HG02759 (cell line): ENCODE measurements around the gene ACTL10.
A peak's percentile ranks its signal among the peaks of the same experiment; 100 is the strongest.

Experiments used
- ATAC-seq: cut with Tn5 transposase; IDR thresholded peaks from one replicate; pipeline ENCODE4 v1.9.1; 2021; ENCODE audit warnings: mild to moderate bottlenecking, moderate library complexity; ENCODE audit not compliant: unreplicated experiment

ACTL10 gene

DNA sequence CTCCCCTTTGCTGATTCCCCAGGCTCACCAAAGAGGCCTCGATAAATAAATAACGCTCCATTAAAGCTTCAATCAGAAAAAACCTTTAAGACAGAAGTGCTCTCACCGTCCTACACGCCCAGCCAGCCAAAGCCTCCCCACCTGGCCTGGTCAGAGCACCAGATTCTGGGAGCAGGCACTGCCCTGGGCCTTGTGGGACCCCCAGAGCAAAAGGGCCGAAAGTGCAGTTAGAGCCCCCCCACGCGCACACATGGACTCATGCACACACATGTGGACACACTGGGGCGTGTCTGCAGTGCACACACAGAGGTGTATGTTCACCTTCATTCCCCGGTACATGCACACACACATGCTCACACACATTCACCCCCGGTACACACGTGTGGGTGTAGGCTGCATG lies 9.4 kb downstream of the ACTL10 start:
- ATAC-seq, result no peak

GRCh38 chr20:33676652-33677645 lies 10.2 kb downstream of the ACTL10 start:
- no peak for ATAC-seq

- ATAC-seq, result no peak
Observed at GRCh38 chr20:33677991-33678702, 11.4 kb downstream of the ACTL10 start.

DNA sequence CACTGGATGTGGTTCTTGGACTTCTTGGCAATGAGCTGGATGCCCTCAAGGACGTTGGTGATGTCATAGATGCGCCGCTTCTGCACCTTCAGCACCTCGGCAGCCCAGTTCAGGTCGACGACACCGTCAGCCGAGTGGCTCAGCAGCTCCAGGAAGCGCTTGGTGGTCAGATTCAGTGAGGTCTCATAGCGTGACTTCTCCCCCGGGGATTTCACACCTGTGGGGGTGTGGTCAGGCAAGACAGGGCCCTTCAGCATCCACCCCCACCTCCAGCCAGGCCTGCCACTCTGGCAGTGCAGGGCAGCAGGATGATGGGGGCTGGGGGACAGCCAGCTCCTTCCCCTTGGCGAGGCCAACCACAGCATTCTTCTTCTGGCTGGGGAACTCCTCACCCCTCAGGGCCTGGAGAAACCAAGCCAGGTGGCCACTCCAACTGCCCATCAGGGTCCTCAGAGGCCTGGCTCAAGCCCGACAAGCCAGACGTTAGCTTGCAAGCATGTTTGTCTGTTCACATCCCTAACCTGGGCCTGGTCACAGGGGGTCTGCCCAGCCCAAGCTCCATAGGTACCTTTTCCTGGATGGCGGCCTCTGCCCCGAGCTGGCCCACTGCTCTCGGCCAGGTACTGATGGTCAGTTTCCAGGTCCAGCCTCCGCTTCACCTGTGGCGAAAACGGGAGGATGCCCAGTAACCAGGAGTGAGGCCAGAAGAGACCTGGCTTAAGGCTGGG lies 13.2 kb downstream of the ACTL10 start:
- peak; percentile 74 for ATAC-seq

GRCh38 chr20:33680686-33681085 lies 13.9 kb downstream of the ACTL10 start:
- ATAC-seq, result no peak

GRCh38 chr20:33681288-33681687 lies 14.5 kb downstream of the ACTL10 start:
- no peak for ATAC-seq

- ATAC-seq, result no peak
Observed at GRCh38 chr20:33681728-33682353, 15.1 kb downstream of the ACTL10 start.

DNA sequence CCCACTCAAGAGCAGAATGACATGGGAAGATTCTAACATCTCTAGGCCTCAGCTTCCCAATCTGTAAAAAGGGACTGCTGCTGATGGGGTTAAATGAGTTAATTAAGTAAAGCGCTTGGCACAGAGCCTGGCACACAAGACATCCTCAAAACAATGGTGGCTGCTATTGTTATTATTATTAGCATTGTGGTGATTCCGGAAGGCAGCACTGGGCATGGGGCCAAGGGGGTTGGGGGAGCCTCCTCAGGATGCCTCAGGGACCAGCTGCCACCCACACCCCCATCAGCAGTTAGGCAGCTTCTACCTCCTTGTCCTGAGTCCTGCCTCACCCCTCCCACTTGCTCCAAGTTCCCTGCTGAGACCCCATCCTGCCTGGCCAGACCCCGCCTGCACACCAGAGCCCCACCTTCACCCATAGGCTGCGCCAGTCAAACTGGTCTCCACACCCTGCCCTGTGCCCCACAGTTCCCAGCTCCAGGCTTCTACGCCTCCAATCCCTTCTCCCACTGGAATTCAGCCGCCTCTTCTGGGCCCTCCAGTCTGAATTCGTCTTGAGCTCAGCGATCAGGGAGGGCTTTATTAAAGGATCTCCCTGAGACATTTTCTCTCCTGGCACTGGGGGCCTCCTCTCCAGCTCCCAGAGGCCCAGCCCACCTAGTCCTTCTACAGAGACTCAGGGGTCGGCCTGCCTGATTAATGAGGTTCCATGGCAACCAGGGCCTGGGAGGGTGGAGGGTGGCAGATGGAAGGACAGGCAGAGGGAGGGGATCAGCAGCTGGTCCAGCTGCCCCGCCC lies 18.0 kb downstream of the ACTL10 start:
- no peak for ATAC-seq

GRCh38 chr20:33685328-33686099 lies 18.8 kb downstream of the ACTL10 start:
- ATAC-seq, result peak; percentile 40

GRCh38 chr20:33686100-33686983 lies 19.6 kb downstream of the ACTL10 start, which contains the start of gene E2F1:
E2F1 (minus strand) TSS chr20:33686385; CDS start chr20:33686264, 121 bp downstream.
- ATAC-seq, result peak; percentile 84

DNA sequence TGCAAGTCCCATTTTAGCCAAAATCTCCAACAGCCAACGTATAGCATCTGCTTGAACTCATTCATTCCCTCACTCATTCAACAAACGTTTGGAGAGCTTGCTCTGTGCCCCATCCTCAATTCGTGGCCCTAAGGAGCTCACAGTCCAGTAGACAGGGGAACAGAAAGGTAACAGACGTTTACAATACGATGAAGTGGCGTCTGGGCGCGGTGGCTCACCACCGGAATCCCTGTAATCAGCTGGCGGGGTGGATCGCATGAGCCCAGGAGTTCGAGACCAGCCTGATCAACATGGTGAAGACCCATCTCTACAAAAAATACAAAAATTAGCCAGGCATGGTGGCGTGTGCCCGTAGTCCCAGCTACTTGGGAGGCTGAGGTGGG lies 20.2 kb downstream of the ACTL10 start:
- no peak for ATAC-seq

DNA sequence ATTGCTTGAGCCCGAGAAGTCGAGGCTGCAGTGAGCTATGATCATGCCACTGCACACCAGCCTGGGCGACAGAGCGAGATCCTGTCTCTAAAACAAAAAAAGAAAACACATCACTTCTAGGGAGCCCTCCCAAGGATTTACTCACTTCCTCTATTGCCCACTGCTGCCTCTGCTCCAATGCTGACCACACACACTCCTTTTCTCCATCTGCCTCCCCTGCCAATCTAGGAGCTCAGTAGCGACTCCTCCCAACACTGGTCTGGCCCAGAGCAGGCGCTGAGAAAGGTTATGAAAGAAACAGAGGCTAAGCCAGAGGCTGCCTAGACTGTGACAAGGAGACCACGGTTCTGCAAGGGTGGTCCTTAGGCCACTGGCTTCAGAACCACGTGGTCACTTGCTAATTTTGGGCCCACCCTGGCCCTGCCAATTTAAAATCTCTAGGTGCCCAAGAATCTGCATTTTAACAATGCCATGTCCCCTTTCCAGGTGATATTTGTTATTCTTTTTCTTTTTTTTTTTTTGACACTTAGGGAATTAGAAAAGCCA lies 20.7 kb downstream of the ACTL10 start:
- ATAC-seq, result no peak

DNA sequence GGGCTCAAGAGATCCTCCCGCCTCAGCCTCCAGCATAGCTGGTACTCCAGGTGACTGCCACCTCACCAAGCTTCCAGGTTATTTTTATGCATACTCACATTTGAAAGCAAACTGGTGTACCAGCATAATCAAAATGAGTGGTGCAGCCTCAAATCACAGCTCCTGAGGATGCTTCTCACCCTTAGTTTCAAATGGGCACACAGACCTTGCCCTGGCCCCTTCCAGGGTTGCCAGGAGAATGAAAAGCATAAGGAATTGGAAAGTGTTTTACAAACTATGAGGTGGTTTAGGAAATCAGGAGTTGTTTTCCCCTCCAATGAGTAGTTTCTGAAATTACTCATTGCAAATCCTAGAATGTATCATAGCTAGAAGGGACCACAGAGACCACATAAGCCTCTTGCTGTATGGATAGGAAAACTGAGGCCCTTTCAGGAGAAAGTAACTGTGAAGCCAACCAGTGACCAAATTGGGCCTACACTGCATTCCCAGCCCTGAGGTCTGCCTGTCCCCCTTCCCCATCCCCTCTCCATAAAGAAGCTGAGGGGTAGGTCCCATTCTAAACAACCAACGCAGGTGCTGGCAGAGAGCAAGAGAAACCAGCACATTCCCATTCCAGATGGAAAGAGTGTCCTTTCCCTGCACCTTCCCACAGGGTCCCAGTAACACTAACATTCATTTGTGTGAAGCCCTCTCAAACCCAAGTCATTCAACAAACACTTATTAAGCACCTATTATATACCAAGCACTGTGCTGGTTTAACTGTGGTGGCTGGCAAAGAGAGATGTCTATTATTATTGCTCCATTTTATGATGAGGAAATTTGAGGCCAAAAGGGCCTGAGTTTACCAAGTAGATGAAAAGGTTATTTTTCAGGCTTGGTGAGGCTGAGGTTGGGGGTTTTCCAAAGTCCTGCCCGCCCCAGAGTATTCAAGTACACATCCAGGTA lies 21.5 kb downstream of the ACTL10 start:
- ATAC-seq, result no peak

DNA sequence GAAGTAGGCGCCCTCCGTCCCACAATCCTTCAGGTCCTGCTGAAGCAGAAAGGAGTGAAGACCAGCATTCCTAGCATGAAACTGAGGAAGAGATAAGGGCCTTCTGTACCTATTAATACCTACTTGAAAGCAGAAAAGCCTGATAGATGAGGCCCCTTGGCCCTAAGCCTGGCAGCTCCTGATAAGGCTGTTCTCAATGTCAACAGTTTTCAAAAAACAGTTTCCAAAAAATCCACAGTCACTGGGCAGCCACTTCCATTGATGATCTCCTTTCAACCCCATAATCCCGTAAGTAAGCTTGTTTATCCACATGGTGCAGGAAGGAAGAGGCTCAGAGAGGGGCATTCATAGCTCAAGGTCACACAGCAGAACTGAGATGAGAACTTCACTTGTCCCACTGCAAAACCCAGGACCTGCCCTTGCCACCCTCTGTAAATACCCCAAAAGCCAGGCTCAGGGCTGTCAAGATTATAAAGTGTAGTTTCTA lies 22.2 kb downstream of the ACTL10 start:
- no peak for ATAC-seq

GRCh38 chr20:33689493-33689892 lies 22.8 kb downstream of the ACTL10 start:
- no peak for ATAC-seq

DNA sequence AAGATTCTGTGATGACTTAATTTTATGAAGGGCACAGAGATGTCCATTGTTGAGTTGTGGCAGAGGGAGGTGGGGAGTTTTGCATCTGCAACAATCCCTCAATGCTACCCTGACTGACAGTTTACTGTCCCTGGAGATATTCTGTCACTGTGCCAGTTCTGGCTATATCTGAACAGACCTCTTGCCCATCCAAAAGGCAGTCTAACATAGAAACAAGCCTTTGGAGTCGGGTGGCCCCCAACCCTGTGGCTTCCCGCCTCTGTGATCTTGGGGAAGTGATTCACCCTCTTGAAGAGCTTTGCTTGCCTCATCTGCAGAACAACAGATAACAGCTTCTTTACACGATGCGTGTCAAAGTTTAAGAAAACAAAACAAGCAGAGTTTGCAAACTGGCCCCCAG lies 23.2 kb downstream of the ACTL10 start:
- ATAC-seq, result no peak

GRCh38 chr20:33693289-33693688 lies 26.5 kb downstream of the ACTL10 start:
- no peak for ATAC-seq
